GM18498 (cell line): Measurements from ENCODE around the gene CAPN11.
"Not testable (repeated sequence)": the region's sequence is repeated elsewhere in the genome, so short reads cannot be mapped to it uniquely, and the experiment has no call there.

Experiments used
- ATAC-seq: cut with Tn5 transposase; IDR thresholded peaks from one replicate; pipeline ENCODE4 v1.9.1; 2021; ENCODE audit warnings: mild to moderate bottlenecking, moderate library complexity; ENCODE audit not compliant: unreplicated experiment

Gene CAPN11

DNA sequence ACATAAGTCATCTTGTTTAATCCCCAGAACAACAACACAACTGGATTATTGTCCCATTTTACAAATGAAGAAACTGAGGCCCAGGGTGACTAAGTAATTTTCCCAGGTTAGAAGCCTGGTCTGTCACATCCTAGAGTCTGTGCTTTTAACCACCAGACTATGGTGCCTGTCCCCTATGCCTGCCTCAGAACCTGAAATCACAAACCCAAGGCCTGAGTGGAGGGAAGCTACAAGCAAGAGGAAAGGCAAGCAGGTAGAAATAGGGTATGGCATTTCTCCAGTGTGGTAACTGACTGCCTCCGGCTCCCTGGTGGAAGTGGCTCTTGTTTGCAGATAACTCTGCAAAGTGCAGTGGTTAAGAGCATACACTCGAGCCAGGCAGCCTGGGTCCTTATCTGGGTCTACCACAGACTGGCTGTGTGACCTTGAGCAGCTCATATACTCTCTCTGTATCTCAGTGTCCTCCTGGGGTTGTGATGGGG, 28.7 kb upstream of the CAPN11 start:
- no peak for ATAC-seq

DNA sequence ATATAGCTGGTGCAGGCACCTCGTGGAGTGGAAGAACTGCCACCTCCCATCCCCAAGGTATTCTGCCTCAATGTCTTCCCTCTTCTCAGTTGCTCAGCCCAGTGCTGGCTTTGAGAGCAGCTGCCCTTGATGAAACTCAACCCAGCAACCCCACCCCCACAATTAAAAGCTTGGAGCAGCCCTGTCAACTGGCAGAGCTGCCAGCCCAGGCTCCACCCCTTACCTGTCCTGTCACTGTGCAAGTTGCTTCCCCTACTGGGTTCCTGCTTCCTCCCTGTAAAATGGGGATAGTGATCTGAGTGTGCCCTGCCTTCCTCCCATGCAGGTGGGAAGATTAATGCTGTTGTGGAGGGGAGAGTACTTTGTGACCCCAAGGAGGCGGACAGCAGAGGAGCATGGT, 26.7 kb upstream of the CAPN11 start:
- ATAC-seq = no peak

DNA sequence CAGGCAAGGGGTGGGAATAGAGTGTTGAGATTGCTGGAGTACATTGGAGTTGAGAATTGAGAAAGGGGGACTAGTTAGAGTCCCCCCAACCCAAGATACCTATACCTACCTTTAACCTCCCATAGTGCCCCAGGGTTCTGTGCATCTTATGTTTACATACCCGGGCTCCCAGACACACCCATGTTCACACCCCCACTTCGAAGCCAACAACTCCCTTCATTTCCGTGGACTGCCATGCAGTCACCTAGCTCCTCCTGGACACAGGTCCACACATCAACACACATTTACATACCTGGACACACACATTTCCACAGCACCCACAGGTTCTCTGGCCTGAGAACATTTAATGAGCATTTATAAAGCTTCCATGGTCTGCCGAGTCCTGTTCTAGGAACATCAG, 26.1 kb upstream of the CAPN11 start:
- no peak for ATAC-seq

DNA sequence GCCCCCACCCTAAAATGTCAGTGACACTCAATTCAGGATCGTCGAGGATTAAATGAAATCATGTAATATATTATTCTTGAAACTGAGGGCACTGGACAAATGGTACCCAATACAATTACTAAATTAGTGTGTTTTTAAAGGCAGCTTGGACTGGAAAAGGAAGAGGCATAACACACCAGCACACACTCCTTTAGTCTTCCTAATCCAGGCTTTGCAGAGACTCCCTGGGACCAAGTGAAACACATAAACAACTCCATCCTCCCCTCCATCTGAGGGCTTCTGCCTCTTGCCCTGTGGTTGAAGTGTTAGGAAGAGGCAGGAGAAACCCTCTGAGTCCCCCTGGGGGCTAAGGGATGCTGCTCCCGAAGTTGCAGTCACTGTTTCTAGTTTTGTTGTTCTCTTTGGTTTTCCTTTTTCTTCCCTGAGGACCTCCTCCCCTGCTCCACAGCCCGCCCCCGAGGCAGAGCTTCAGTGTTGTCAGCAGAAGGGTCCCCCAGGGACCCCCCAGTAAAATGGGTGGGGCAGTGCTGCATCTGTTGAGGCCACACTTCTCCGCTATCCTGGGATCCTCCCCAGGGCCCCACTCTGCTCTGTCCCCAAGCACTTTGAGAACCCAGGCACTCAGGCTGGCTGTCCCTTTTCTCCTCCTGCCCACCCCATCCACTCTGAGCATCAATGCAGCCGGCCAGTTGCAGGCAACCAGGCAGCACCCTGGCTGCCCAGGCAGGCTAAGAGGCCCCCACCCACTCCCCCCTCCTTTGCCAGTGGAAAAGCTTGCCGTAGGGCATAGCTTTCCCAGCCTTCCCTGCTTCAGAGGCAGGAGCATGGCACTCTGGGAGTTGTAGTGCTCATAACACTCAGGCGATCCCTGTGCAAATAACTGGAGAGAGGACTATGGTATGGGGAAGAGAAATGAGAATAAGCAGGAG, 25.4 kb upstream of the CAPN11 start:
- ATAC-seq = no peak

DNA sequence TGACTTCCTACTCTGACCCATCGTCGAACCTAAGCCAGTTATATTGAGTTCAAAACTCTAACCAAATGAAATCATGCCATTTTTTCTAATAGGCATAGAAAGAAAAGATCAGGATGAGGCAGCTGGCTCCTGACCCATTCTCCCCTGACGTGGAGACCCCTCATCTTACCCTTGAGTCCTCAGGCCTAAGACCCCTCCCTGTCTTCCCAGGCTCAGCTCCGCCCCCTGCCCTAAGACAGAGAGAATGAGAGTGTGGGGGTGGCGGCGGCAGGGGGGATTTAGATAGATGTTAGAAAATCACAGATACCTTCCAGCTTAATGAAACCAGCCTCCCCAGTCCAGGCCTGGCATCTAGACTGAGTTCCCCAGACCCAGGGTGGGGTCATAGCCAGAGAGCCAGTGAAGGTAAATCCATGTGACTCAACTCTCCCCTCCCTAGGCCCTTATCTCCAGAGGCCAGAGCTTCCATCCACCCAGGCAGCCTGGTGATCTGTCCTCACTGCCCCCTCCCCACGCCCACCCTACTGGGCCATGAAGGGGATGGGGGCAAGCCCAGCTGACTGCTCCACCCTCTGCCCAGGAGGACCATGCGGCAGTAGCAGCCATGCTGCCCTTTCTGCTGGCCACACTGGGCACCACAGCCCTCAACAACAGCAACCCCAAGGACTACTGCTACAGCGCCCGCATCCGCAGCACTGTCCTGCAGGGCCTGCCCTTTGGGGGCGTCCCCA, 24.5 kb upstream of the CAPN11 start:
- no peak for ATAC-seq

DNA sequence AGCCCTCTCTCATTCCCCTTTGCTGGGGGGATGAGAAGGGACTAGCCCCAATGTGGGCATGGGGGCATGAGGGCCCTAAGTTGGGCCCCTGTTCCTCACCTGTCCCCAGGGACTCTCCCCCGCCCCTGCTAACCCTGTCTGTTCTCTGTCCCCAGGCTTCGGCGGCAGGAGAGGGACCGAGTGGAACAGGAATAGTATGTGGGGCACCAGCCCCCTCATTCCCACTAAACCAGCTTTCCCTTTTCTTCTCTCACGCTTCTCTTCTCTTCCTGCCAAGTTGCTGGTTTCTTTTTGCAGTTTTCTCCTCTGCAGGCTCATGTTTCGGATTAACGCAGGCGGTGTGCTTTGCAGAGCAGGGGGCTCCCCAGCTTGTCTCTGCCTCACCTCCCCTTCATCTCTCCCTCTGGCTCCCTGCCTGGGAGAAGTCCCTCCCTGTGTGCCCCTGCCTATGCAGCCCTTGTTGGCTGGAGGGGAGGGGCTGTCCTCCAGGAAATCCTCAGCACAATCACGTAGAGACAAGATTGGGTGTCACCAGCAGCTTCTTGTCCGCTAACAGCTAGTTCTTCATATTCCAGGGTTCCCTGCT, 23.4 kb upstream of the CAPN11 start:
- ATAC-seq = no peak

DNA sequence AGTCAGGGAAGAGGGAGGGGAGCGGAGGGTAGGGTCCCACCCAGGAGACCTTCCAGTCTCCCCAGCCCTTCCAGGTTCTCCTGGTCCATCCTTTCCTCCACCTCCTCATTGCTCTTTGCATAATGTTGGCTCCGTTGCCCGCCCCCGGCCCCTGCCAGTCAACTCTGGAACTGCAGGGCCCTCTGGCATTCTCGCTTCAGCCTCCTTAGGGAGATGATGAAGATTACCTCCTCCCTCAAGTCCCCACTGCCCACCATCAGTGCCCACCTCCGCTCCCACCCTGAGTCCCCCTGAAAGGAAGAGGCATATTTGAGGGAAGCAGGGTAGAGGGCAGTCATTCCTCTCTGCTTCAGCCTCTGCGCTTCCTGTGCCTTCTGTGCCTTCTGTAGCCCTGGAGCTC, 22.7 kb upstream of the CAPN11 start:
- no peak for ATAC-seq

DNA sequence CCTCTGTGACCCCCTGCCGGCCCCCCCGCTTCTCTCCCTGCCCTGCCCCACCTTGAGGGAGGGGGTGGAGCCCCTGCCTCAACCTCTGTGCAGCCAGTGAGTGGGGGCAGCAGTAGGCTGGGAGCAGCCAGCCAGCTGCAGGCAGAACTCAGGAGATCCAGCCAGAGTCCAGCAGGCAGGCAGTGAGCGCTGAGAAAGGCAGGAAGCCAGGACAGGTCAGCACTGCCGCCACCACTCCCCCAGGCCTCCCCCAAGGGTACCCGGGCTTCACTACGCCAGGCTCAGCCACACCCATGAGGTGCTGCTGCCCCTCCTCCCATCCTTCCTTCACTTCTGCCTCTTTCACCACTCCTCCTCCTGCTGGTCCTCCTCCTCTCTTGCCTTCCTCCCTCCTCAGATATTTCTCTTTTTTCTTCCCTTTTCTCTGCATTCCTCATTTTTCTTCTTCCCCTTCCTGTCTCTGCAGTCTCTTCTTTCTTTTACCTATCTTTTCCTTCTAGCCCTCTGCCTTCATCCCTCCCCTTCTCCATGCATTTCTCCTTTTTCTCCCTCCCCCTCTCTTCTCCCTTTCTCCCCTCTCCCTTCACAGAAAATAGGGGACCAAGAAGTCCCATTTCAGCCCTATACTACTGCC, 19.8 kb upstream of the CAPN11 start:
- no peak for ATAC-seq

DNA sequence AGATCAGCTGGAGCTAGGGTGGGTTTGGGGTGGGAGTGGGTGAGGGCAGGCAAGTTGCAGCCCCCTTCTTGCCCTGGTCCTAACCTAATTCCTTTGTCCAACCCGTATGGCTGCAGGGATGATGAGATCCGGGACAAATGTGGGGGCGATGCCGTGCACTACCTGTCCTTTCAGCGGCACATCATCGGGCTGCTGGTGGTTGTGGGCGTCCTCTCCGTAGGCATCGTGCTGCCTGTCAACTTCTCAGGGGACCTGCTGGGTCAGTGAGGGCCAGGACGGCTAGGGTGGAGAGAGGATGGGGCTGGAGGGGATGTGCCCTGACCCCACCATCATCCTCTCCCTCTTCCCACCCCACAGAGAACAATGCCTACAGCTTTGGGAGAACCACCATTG, 19.3 kb upstream of the CAPN11 start:
- ATAC-seq = no peak

DNA sequence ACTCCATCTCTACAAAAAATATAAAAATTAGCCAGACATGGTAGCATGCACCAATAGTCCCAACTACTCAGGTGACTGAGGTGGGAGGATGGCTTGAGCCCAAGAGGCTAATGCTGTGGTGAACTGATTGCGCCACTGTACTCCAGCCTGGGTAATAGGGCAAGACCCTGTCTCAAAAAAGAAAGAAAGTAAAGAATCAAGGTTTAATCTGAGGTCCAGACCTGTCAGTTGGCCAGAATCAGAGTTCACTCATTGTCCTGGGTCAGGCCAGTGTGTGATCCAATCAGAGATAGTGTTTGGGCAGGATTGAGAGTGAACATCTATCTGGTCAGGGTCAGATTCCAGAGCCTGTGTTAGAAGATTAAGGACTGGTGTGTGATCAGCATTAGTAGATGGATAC, 15.8 kb upstream of the CAPN11 start:
- ATAC-seq = no peak

DNA sequence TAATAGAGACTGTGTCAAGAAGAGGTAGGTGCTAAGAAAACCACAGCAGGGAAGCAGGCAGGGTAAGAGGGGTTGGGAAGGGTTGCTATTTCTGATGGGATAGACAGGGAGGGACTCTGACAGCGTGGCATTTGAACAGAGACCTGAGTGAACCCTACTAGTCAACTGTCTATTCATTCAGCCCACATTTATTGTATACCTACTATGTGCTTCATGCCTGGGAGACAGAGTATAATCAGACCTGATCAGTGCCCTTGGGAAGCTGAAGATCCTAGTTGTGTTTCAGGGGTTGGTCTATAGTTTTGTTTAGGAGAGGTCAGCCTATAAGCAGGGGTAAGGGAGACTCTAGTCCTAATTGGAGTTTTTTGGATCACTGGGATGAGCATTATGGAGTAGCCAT, 14.9 kb upstream of the CAPN11 start:
- no peak for ATAC-seq

DNA sequence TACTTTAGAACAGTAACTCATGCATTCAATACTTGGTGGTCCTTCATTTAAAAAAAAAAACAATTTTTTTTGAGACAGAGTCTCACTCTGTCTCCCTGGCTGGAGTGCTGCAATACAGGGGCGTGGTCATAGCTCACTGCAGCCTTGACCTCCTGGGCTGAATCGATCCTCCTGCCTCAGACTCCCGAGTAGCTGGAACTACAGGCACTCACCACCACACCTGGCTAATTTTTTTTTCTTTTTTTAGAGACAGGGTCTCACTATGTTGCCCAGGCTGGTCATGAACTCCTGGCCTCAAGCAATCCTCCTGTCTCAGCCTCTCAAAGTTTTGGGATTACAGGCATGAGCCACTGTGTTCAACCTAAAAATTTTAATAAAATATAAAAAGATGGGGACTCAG, 14.1 kb upstream of the CAPN11 start:
- ATAC-seq = not testable (repeated sequence)

DNA sequence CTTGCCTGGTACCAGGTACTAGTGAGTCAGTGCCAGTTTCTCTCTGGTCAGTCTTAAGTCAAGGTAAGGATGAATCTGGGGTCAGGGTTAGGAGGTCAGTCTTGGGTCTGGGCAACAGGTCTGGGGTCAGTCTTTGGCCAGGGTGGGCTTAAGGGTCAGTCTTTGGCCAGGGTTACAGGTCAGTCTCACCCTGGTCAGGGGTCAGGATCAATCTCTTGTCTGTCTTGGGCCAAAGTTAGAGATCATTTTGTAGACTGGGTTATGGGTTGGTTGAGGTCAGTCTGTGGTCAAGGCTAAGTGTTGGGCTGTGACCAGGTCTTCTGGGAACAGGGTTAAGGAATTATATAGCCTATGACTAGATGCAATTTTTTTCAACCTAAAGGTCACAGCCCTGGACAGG, 12.8 kb upstream of the CAPN11 start:
- ATAC-seq = no peak

DNA sequence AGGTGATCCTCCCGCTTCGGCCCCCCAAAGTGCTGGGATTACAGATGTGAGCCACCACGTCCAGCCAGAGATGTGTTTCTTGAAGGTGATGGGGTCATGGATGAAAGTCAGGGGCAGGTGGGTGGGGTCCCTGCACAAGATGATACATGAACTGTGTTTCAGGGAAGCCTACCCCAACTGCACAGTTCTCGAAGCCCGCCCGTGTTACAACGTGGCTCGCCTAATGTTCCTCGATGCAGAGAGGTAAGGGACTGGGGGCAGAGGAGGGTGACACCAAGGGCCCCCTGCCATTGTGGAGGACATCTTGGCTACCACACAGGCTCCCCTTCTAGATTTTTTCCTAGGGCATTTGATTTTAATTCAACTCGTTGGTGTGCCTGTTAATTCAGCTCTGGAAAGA, 11.9 kb upstream of the CAPN11 start:
- no peak for ATAC-seq

DNA sequence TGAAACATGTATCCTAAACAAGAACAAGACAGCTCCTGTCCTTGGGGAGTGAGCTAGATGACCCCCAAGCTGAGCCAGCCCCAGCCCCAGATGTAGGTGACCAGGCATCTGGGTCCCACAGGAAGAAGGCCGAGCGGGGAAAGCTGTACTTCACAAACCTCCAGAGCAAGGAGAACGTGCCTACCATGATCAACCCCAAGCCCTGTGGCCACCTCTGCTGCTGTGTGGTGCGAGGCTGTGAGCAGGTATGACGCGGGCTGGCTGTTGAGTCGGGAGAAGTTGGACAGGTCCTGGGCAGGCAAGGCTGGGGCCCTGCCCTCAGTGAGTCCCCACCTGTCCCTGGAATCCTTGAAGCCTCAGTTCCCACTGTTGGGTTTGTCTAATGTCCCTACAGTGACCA, 11.4 kb upstream of the CAPN11 start:
- ATAC-seq = no peak

DNA sequence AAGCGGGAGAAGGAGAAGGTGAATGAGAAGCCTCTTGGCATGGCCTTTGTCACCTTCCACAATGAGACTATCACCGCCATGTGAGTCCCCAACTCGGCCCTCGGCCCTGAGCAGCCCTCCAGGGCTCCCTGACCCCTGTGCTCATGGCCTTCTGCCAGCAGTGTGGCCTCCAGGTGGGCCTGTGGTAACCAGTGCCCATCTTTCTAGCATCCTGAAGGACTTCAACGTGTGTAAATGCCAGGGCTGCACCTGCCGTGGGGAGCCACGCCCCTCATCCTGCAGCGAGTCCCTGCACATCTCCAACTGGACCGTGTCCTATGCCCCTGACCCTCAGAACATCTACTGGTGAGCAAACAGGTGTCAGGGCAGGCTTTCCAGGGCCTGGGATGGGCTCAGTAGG, 10.3 kb upstream of the CAPN11 start:
- ATAC-seq = no peak

DNA sequence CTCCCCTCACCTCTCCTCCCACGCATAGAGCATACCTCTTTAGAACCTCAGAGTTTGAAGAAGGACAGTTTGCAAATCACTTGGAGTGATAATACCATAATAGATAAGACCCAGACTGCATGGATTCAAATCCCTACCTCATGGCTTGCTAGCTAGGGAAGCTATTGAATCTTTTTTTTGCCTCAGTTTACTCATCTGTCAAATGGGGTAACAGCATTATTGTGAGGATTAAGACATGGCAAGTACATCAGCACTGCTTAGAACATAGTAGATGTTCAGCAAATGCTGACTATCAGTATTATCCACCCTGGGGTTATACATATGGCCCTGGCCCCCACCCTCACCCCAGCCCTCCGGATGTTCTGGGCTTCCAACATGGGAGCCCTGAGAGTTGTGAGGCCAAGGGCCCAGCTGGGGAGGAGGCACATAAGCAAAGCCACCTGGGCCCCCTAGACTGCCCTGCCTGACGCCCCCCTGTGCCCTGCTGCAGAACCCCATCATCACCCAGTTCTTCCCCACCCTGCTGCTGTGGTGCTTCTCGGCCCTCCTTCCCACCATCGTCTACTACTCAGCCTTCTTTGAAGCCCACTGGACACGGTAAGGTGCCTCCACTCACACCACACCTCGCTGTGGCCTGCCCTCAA, 9.1 kb upstream of the CAPN11 start:
- no peak for ATAC-seq

DNA sequence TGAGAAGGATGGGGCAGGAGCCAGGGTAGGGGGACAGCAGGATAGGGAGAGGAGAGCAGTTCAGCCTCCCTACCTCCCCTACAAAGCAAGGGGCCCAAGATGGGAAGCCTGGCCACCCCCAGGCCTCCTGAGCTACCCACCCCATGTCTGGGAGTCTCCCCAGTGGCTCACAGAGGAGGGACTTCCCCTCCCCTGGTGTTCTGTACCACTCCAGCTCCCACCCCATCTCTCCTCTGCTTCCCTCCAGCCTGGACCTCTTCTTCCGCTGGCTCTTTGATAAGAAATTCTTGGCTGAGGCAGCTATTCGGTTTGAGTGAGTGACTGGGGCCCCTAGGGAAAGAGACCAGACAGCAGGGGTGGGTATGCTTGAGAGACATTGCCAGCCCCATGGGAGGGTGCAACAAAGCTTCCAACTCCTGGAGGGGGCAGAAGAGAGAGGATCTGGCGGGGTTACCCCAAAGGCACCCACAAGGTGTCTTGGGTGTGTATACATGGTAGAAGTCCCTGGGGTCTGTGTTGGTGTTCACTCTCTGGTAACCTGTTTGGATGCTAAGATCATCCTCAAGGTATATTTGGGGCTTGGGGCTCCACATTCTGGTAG, 8.2 kb upstream of the CAPN11 start:
- no peak for ATAC-seq

DNA sequence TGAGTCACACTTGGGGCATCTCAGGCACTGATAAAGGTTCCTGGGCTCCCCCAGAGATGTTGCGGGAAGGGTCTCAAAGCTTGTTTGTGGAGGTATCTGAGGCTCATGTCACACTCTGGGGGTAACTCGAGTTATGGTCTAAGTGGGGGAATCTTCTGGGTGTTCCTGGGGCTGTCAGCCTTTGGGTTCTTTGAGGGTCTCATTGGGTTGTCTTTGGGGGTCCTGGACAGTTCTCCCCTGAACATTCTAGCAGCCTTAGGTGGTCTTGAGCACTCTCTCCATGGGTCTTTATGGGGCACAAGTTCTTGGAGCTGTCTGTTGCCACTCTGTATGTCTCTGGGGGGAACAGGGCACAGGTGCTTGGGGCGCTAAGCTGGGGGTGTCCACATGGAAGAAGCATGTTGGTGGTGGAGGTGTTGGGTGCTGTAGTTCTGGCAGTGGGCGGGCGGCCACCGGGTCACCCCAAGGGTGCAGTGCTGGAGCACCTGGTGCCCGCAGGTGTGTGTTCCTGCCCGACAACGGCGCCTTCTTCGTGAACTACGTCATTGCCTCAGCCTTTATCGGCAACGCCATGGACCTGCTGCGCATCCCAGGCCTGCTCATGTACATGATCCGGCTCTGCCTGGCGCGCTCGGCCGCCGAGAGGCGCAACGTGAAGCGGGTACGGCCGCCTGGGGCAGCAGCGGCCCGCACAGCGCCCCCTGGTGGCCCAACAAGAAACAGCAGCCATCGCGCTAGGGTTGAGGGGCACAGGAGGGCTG, 7.1 kb upstream of the CAPN11 start:
- peak; percentile 75 for ATAC-seq

DNA sequence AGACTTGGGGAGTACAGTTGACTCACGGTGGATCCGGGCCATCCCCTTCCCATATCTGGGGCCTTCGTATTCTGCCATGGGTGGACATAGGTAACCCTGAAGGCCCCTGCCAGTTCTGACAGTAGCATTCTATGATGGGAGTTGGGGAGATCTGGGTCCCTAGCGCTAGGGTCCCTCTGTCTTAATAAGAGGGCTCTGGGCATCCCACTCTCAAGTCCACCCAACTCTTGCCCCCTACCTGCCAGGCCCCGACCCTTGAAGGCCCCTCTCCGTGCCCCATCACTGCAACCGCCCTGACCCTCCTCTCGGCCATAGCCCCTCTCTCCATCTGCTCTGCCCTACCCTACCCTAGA, 6.5 kb upstream of the CAPN11 start:
- ATAC-seq = no peak
